Astrocyte (in vitro differentiated cells and primary cell): ENCODE measurements around the gene KCNA2. TPM values are rescaled to one million over a fixed set of nuclear protein-coding genes. Genes with fewer than 3 reads are reported as not detected.
A peak's percentile ranks its signal among the peaks of the same experiment; 100 is the strongest.

Experiments used
- DNase-seq: peaks from one replicate; pipeline ENCODE4 v3.0.0-alpha.2; 2010; ENCODE audit warnings: low read depth
- FAIRE-seq: peaks from 2 replicates; lab custom pipeline; 2011; peaks lifted over from hg19 to GRCh38; lab: Jason Lieb, UNC
- H2AFZ ChIP-seq: 2 replicates; pipeline ENCODE4 v1.6.0; 2012; ENCODE audit warnings: low read depth, low read length, inconsistent platforms
- H3K27ac ChIP-seq: 2 replicates; pipeline ENCODE4 v1.5.1; 2011; ENCODE audit warnings: low read depth, low read length, inconsistent platforms
- H3K27me3 ChIP-seq: 2 replicates; pipeline ENCODE4 v1.6.0; 2011; ENCODE audit warnings: low read length, inconsistent platforms; ENCODE audit not compliant: insufficient read depth
- H3K36me3 ChIP-seq: 2 replicates; pipeline ENCODE4 v1.5.1; 2011; ENCODE audit warnings: low read length, inconsistent platforms; ENCODE audit not compliant: insufficient read depth
- H3K4me1 ChIP-seq: 2 replicates; pipeline ENCODE4 v1.5.1; 2011; ENCODE audit warnings: low read length, inconsistent platforms; ENCODE audit not compliant: insufficient read depth
- H3K4me2 ChIP-seq: 2 replicates; pipeline ENCODE4 v1.6.0; 2012; ENCODE audit warnings: low read length, inconsistent platforms
- H3K4me3 ChIP-seq: 2 replicates; pipeline ENCODE4 v1.5.1; 2011; ENCODE audit warnings: low read depth, mild to moderate bottlenecking, low read length, inconsistent platforms; ENCODE audit not compliant: insufficient read depth
- H3K79me2 ChIP-seq: 2 replicates; pipeline ENCODE4 v1.6.0; 2012; ENCODE audit warnings: mild to moderate bottlenecking, low read length, inconsistent platforms; ENCODE audit not compliant: insufficient read depth
- H3K9ac ChIP-seq: 2 replicates; pipeline ENCODE4 v1.6.0; 2012; ENCODE audit warnings: mild to moderate bottlenecking, low read length, inconsistent platforms
- H3K9me3 ChIP-seq: 2 replicates; pipeline ENCODE4 v1.5.1; 2012; ENCODE audit warnings: low read depth, mild to moderate bottlenecking, low read length, inconsistent platforms; ENCODE audit not compliant: insufficient read depth
- H4K20me1 ChIP-seq: 2 replicates; pipeline ENCODE4 v1.6.0; 2012; ENCODE audit warnings: low read length, inconsistent platforms; ENCODE audit not compliant: insufficient read depth
- H3K27ac Mint-ChIP-seq: one replicate; pipeline ENCODE4 v1.8.0; 2021; ENCODE audit warnings: mild to moderate bottlenecking, mixed read lengths; ENCODE audit not compliant: unreplicated experiment
- H3K27me3 Mint-ChIP-seq: one replicate; pipeline ENCODE4 v1.8.0; 2021; ENCODE audit warnings: low read depth, mixed read lengths; ENCODE audit not compliant: unreplicated experiment
- H3K36me3 Mint-ChIP-seq: one replicate; pipeline ENCODE4 v1.8.0; 2021; ENCODE audit warnings: low read depth, mixed read lengths; ENCODE audit not compliant: unreplicated experiment
- H3K4me1 Mint-ChIP-seq: one replicate; pipeline ENCODE4 v1.8.0; 2021; ENCODE audit warnings: low read depth, mixed read lengths; ENCODE audit not compliant: unreplicated experiment
- H3K4me3 Mint-ChIP-seq: one replicate; pipeline ENCODE4 v1.8.0; 2021; ENCODE audit warnings: mild to moderate bottlenecking, moderate library complexity, mixed read lengths; ENCODE audit not compliant: unreplicated experiment
- H3K9me3 Mint-ChIP-seq: one replicate; pipeline ENCODE4 v1.8.0; 2021; ENCODE audit warnings: mild to moderate bottlenecking, mixed read lengths; ENCODE audit not compliant: unreplicated experiment
- EZH2 ChIP-seq: IDR thresholded peaks from 2 replicates; pipeline ENCODE4 v1.6.1; 2012; ENCODE audit warnings: mild to moderate bottlenecking, low read length, inconsistent platforms; ENCODE audit not compliant: insufficient read depth
- total RNA-seq: library from RNA; stranded (reverse); gene quantifications from 2 replicates; pipeline ENCODE4 v1.2.1, GENCODE V29; 2021
- TF ChIP-seq, protein P1 (sequence below): IDR thresholded peaks from 2 replicates; pipeline ENCODE4 v1.5.1; 2011; ENCODE audit warnings: low read depth, mild to moderate bottlenecking, inconsistent platforms, low read length, moderate library complexity; ENCODE audit not compliant: insufficient read depth

The KCNA2 gene
- total RNA-seq, 1 donor from 2014 or later, result 0.57 TPM

DNA sequence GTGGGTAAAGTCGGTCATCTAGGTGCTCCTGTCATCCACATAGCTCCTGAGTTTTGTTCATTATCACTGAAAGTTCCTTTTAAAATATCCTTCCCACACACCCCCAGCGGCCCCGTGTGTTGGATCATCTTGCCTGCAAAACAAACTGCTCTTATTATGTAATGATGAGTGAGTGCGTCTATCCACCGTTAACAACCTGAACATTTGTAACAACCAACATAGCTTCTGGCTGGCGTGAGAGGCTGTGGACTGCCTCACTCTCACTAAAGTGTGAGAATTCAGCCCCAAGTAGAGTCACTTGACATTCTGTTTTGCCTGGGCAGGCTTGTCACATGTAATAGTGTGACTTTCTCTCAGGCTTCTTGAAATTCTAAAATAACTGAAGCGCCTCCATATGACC, 14.5 kb upstream of the KCNA2 start:
- Histone ChIP-seq H3K4me3 (no peak overlapping the region), H3K27ac (no peak overlapping the region), H3K9me3 (no peaks in the 10 kb centered on the region), H3K36me3 (no peaks in the 10 kb centered on the region), H2AFZ (no peak overlapping the region), H3K79me2 (no peaks in the 10 kb centered on the region), H3K4me1 (peaks cover 3% of the 10 kb centered on the region), H3K9ac (no peak overlapping the region), H3K4me2 (no peak overlapping the region), H3K27me3 (peaks cover 17% of the 10 kb centered on the region), H4K20me1 (no peaks in the 10 kb centered on the region)
- DNase-seq (no peak), FAIRE-seq (no peak)
- H3K36me3 Mint-ChIP-seq, result no peaks in the 10 kb centered on the region
- no peak overlapping the region for H3K4me3 Mint-ChIP-seq
- peaks cover 57% of the 10 kb centered on the region for H3K27me3 Mint-ChIP-seq
- TF ChIP-seq, protein P1, sequence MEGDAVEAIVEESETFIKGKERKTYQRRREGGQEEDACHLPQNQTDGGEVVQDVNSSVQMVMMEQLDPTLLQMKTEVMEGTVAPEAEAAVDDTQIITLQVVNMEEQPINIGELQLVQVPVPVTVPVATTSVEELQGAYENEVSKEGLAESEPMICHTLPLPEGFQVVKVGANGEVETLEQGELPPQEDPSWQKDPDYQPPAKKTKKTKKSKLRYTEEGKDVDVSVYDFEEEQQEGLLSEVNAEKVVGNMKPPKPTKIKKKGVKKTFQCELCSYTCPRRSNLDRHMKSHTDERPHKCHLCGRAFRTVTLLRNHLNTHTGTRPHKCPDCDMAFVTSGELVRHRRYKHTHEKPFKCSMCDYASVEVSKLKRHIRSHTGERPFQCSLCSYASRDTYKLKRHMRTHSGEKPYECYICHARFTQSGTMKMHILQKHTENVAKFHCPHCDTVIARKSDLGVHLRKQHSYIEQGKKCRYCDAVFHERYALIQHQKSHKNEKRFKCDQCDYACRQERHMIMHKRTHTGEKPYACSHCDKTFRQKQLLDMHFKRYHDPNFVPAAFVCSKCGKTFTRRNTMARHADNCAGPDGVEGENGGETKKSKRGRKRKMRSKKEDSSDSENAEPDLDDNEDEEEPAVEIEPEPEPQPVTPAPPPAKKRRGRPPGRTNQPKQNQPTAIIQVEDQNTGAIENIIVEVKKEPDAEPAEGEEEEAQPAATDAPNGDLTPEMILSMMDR, result no peak
- no peak for TF ChIP-seq EZH2
- H3K9me3 Mint-ChIP-seq, result no peaks in the 10 kb centered on the region
- no peak overlapping the region for H3K27ac Mint-ChIP-seq
- H3K4me1 Mint-ChIP-seq, result peaks cover 12% of the 10 kb centered on the region

DNA sequence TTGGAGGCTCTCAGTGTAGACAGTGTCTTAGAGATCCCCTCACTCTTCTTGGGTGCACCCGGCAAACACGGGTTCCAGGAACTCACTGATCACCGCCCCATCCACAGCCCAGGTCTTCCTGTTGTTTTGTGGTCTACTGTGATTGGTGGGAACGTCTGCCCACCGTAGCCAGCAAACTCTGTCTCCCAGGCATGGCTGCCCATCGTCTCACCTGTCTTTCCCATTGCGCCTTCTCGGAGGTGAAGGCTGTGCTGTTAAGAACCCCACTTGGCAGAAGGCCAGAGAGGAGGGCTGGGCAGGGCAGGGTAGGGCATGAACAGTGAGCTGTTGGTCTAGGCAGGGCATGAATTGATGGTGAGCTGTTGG, 14.1 kb upstream of the KCNA2 start:
- Histone ChIP-seq H3K27ac (no peak overlapping the region), H3K27me3 (peaks cover 17% of the 10 kb centered on the region), H4K20me1 (no peaks in the 10 kb centered on the region), H3K9ac (no peak overlapping the region), H3K4me3 (no peak overlapping the region), H3K4me1 (peaks cover 3% of the 10 kb centered on the region), H3K9me3 (no peaks in the 10 kb centered on the region), H2AFZ (no peak overlapping the region), H3K4me2 (no peak overlapping the region), H3K36me3 (no peaks in the 10 kb centered on the region), H3K79me2 (no peaks in the 10 kb centered on the region)
- Mint-ChIP-seq H3K4me1 (peaks cover 15% of the 10 kb centered on the region), H3K27me3 (peaks cover 61% of the 10 kb centered on the region), H3K36me3 (no peaks in the 10 kb centered on the region), H3K4me3 (no peak overlapping the region), H3K27ac (no peak overlapping the region), H3K9me3 (no peaks in the 10 kb centered on the region)
- TF ChIP-seq, protein P1, result no peak
- no peak for TF ChIP-seq EZH2
- DNase-seq (no peak), FAIRE-seq (no peak)

DNA sequence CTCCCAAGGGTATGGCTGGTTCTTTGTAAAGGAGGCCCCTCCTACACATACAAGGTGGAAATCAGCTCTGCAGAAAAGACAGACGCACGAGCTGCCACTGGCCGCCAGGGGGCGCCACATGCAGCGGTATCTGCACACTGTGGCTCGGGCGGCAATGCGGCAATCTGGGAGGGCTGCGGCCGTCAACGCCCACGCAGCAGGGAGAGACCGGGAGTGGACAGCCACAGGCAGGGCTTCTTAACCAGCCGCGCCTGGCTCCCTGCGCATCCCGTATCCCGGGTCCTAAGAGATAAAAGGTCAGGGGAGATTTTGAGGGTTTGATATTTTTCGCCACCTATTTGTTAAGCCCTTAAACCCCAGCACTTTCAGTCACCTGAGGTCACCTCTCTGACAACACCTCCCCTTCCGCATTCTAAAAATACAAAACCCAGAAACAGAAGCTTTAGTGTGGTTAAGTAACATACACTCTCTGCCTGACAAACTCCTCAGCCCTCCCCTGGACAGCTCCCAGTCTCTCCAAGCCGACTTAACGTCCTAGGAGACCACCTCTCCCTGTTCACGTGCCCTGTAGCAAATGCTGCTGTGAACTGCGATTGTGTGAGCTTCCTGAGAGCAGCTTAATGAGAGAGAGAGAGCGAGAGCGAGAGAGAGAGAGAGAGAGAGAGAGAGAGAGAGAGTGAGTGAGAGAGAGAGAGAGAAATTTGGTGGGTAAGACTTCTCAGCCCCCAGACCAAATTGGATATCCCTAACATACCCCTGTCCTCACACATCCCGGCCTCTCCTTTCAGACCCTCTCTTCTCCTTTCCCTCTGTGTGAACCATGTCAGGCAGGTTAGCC, 13.5 kb upstream of the KCNA2 start:
- TF ChIP-seq, protein P1, result peak; percentile 83
- TF ChIP-seq EZH2, result no peak
- Mint-ChIP-seq H3K4me1 (peaks cover 15% of the 10 kb centered on the region), H3K9me3 (no peaks in the 10 kb centered on the region), H3K27me3 (peaks cover 64% of the 10 kb centered on the region), H3K36me3 (no peaks in the 10 kb centered on the region), H3K4me3 (no peak overlapping the region), H3K27ac (peak overlapping the region; percentile 14)
- FAIRE-seq (no peak), DNase-seq (peak; percentile 21)
- H3K9ac ChIP-seq, result no peak overlapping the region
- H3K27me3 ChIP-seq, result peaks cover 17% of the 10 kb centered on the region
- H3K36me3 ChIP-seq, result no peaks in the 10 kb centered on the region
- no peaks in the 10 kb centered on the region for H4K20me1 ChIP-seq
- no peaks in the 10 kb centered on the region for H3K9me3 ChIP-seq
- no peak overlapping the region for H2AFZ ChIP-seq
- H3K4me2 ChIP-seq, result no peak overlapping the region
- H3K4me3 ChIP-seq, result no peak overlapping the region
- peaks cover 3% of the 10 kb centered on the region for H3K4me1 ChIP-seq
- H3K27ac ChIP-seq, result no peak overlapping the region
- H3K79me2 ChIP-seq, result no peaks in the 10 kb centered on the region
